HepG2 (cell line): ENCODE measurements around the gene GIMD1. TPM values are rescaled to one million over a fixed set of nuclear protein-coding genes. Genes with fewer than 3 reads are reported as not detected.
A peak's percentile ranks its signal among the peaks of the same experiment; 100 is the strongest.

ENCODE experiments used
- ATAC-seq: fragments of 200-7000 bp; cut with Tn5 transposase; 3 replicates; pipeline ENCODE4 v1.9.1; 2020; ENCODE audit warnings: mild to moderate bottlenecking, moderate library complexity
- BruUV-seq: library from RNA; stranded (reverse); fragments of 400-500 nt; replicated peaks from 2 replicates; lab custom pipeline; 2021; lab: Mats Ljungman, UMichigan
- CTCF ChIA-PET: fragments of 300-600 bp; formaldehyde crosslinking; extraction: SDS; loops from one replicate; lab custom pipeline; 2021; ENCODE audit warnings: low total read pairs, inconsistent platforms, low intra/inter-chr PET ratio; lab: Yijun Ruan, JAX
- POLR2A ChIA-PET: fragments of 350-600 bp; sonication (Branson Sonifier 250); formaldehyde crosslinking; loops from one replicate; lab custom pipeline; 2020; ENCODE audit warnings: antibody characterized with exemption, inconsistent platforms; lab: Yijun Ruan, JAX
- DNase-seq: peaks from one replicate; pipeline ENCODE4 v3.0.0-alpha.2; 2015; ENCODE audit warnings: low spot score
- FAIRE-seq: peaks from 3 replicates; lab custom pipeline; 2011; peaks lifted over from hg19 to GRCh38; lab: Jason Lieb, UNC
- H2AFZ ChIP-seq: one replicate; pipeline ENCODE4 v1.6.1; 2011; ENCODE audit warnings: low read length, inconsistent platforms
- H3K27ac ChIP-seq: fragments of 300-600 bp; 3 replicates; pipeline ENCODE4 v1.8.0; 2011; ENCODE audit warnings: mixed run types, mild to moderate bottlenecking, mixed read lengths, low read length, inconsistent platforms; ENCODE audit not compliant: insufficient read depth; ENCODE audit errors: extremely low read length
- H3K27me3 ChIP-seq, 2 experiments: fragments of 200-600 bp in 1 of 2; 2 replicates in 1 of 2; 3 replicates in 1 of 2; pipeline versions ENCODE4 v1.6.0 to v1.8.0; 2011; ENCODE audit warnings: low read length in 2 of 2, mild to moderate bottlenecking in 2 of 2, moderate library complexity in 2 of 2, inconsistent platforms in 1 of 2; ENCODE audit not compliant: insufficient read depth in 2 of 2, control insufficient read depth in 1 of 2
- H3K36me3 ChIP-seq, 2 experiments: fragments of 200-600 bp in 1 of 2; replicated peaks in 1 of 2; 2 replicates in 1 of 2; 3 replicates in 1 of 2; pipeline versions ENCODE4 v1.5.1 to v1.8.0; 2011; ENCODE audit warnings: low read length in 2 of 2, inconsistent platforms in 1 of 2; ENCODE audit not compliant: insufficient read depth in 2 of 2, control insufficient read depth in 1 of 2
- H3K4me1 ChIP-seq: 2 replicates; pipeline ENCODE4 v1.5.1; 2012; ENCODE audit warnings: low read length, inconsistent platforms; ENCODE audit not compliant: insufficient read depth
- H3K4me2 ChIP-seq: 2 replicates; pipeline ENCODE4 v1.6.0; 2011; ENCODE audit warnings: low read depth, low read length, inconsistent platforms
- H3K4me3 ChIP-seq, 3 experiments: fragments of 200-600 bp in 1 of 3; sonication (generic), shearing (Covaris generic) in 1 of 3; replicated peaks in 1 of 3; 2 replicates each; pipeline ENCODE4 v1.5.1; 2011 to 2016; ENCODE audit warnings: low read length in 3 of 3, inconsistent platforms in 2 of 3, low read depth in 2 of 3, mild to moderate bottlenecking in 2 of 3, control low read depth in 1 of 3, mixed read lengths in 1 of 3; ENCODE audit not compliant: insufficient read depth in 1 of 3
- H3K79me2 ChIP-seq: one replicate; pipeline ENCODE4 v1.6.1; 2011; ENCODE audit warnings: low read length, inconsistent platforms; ENCODE audit not compliant: insufficient read depth
- H3K9ac ChIP-seq: 2 replicates; pipeline ENCODE4 v1.6.0; 2011; ENCODE audit warnings: mild to moderate bottlenecking, low read depth, low read length, inconsistent platforms; ENCODE audit not compliant: insufficient read depth
- H3K9me3 ChIP-seq: 2 replicates; pipeline ENCODE4 v1.5.1; 2012; ENCODE audit warnings: mild to moderate bottlenecking, low read length
- H4K20me1 ChIP-seq: 2 replicates; pipeline ENCODE4 v1.6.0; 2011; ENCODE audit warnings: inconsistent platforms, mild to moderate bottlenecking, low read length, moderate library complexity; ENCODE audit not compliant: insufficient read depth
- MIER3 ChIP-seq: IDR thresholded peaks from 2 replicates; pipeline ENCODE4 v1.6.1; 2016; ENCODE audit warnings: missing compliant biosample characterization, borderline replicate concordance
- MXD4 ChIP-seq: IDR thresholded peaks from 2 replicates; pipeline ENCODE4 v1.6.1; 2016; ENCODE audit warnings: mild to moderate bottlenecking, missing biosample characterization, missing genetic modification reagents
- PCBP2 ChIP-seq: fragments of 200-400 bp; formaldehyde crosslinking; optimal IDR thresholded peaks from 2 replicates; pipeline ENCODE3; 2018; ENCODE audit warnings: low read length, low read depth; ENCODE audit not compliant: poor library complexity, severe bottlenecking
- RARA ChIP-seq: IDR thresholded peaks from 2 replicates; pipeline ENCODE4 v1.6.1; 2016; ENCODE audit warnings: missing genetic modification reagents, missing compliant biosample characterization
- SMARCC2 ChIP-seq: fragments of 450-650 bp; IDR thresholded peaks from 2 replicates; pipeline ENCODE4 v1.6.1; 2017; ENCODE audit warnings: antibody characterized with exemption, mild to moderate bottlenecking
- TCF7 ChIP-seq: sonication (generic); IDR thresholded peaks from 2 replicates; pipeline ENCODE4 v1.6.1; 2016; ENCODE audit warnings: antibody characterized with exemption, low read depth
- TEAD3 ChIP-seq: optimal IDR thresholded peaks from 2 replicates; pipeline ENCODE3; 2016; ENCODE audit warnings: borderline replicate concordance
- TRIM24 ChIP-seq: sonication (generic); formaldehyde crosslinking; IDR thresholded peaks from 2 replicates; pipeline ENCODE4 v1.8.0; 2022; ENCODE audit warnings: mild to moderate bottlenecking, missing genetic modification reagents
- ZNF367 ChIP-seq: sonication (generic); formaldehyde crosslinking; IDR thresholded peaks from 2 replicates; pipeline ENCODE4 v1.4.0; 2020; ENCODE audit warnings: missing genetic modification reagents, borderline replicate concordance
- ZNF709 ChIP-seq: sonication (generic); formaldehyde crosslinking; IDR thresholded peaks from 2 replicates; pipeline ENCODE4 v1.5.0; 2020; ENCODE audit warnings: mild to moderate bottlenecking, missing genetic modification reagents
- WGBS: methylation state at CpG from one replicate; pipeline ENCODE4 v1.1.6; 2017; ENCODE audit warnings: low lambda C conversion rate; 5-methylcytosine and 5-hydroxymethylcytosine counted together
- in situ Hi-C: cut with HindIII; loops from 2 replicates; pipeline ENCODE4 v1.10.0; 2017; ENCODE audit warnings: low pct_unique_long_range_greater_than_20kb; ENCODE audit not compliant: extremely low pct_ligation_motif_present
- intact Hi-C: fragments of 100-400 bp; cut with micrococcal nuclease; formaldehyde crosslinking; loops from one replicate; pipeline ENCODE4 v1.10.0; 2022; ENCODE audit not compliant: unreplicated experiment
- polyA plus RNA-seq, 8 experiments: library from polyadenylated mRNA; depleted of rRNA in 3 of 8; stranded (reverse) in 7 of 8; unstranded in 1 of 8; fragments of >200 nt; fragmentation: Illumina TruSeq in 4 of 8; extraction: Trizol in 4 of 8; gene quantifications; 2 replicates each; pipeline versions ENCODE4 v1.2.1 to v1.2.3, GENCODE V29; 2011 to 2016; ENCODE audit warnings: low read depth in 4 of 8, missing spikeins in 1 of 8, mixed read lengths in 1 of 8; ENCODE audit not compliant: insufficient read depth in 1 of 8
- total RNA-seq, 5 experiments: library from RNA; depleted of rRNA; stranded (reverse); fragments of >200 nt; fragmentation: Illumina TruSeq; extraction: Trizol; gene quantifications; 2 replicates each; pipeline ENCODE4 v1.2.3, GENCODE V29; 2016; ENCODE audit warnings: low read depth in 1 of 5
- TF ChIP-seq, protein P1 (sequence below): sonication (generic); formaldehyde crosslinking; IDR thresholded peaks from 2 replicates; pipeline ENCODE4 v1.8.0; 2023; ENCODE audit warnings: mild to moderate bottlenecking, missing genetic modification reagents
- TF ChIP-seq, protein P2 (sequence below): IDR thresholded peaks from 2 replicates; pipeline ENCODE4 v1.6.1; 2016; ENCODE audit warnings: mild to moderate bottlenecking
- TF ChIP-seq, protein P3 (sequence below): IDR thresholded peaks from 2 replicates; pipeline ENCODE4 v1.6.1; 2016; ENCODE audit warnings: low read depth, missing genetic modification reagents, missing compliant biosample characterization
- TF ChIP-seq, protein P4 (sequence below): sonication (generic); formaldehyde crosslinking; conservative IDR thresholded peaks from 2 replicates; pipeline ENCODE4 v1.8.0; 2022; ENCODE audit warnings: mild to moderate bottlenecking, moderate library complexity, missing genetic modification reagents

The GIMD1 gene
- total and polyA plus RNA-seq, 2 of the 13 experiments (the other 11 are each of a cell fraction or from before 2014, with no cell fraction given): not detected

DNA sequence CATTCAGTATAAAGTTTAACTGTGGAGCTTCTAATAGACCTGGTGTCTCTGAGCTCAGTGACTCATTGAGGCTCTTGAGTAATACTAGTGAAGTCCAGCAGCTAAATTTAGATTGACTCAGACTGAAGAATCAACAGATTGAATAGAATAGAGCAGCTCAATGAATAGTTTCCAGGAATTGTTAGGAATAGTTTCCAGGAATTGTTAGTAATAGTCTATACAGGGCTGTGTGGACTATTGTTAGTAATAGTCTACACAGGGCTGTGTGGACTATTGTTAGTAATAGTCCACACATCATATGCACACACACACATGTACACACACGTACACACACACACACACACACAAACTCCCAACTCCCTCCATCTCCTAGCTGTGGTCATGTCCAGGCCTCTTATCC is 3.0 kb downstream of the GIMD1 start (continued):
- TF ChIP-seq, protein P1, sequence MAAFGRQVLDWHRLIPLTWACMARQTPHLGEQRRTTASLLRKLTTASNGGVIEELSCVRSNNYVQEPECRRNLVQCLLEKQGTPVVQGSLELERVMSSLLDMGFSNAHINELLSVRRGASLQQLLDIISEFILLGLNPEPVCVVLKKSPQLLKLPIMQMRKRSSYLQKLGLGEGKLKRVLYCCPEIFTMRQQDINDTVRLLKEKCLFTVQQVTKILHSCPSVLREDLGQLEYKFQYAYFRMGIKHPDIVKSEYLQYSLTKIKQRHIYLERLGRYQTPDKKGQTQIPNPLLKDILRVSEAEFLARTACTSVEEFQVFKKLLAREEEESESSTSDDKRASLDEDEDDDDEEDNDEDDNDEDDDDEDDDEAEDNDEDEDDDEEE (CRISPR knock-in tag): no peak
- TF ChIP-seq, protein P2, sequence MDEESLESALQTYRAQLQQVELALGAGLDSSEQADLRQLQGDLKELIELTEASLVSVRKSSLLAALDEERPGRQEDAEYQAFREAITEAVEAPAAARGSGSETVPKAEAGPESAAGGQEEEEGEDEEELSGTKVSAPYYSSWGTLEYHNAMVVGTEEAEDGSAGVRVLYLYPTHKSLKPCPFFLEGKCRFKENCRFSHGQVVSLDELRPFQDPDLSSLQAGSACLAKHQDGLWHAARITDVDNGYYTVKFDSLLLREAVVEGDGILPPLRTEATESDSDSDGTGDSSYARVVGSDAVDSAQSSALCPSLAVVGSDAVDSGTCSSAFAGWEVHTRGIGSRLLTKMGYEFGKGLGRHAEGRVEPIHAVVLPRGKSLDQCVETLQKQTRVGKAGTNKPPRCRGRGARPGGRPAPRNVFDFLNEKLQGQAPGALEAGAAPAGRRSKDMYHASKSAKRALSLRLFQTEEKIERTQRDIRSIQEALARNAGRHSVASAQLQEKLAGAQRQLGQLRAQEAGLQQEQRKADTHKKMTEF (CRISPR knock-in tag): 0 out of 2 replicates have a peak, but pooled peaks have one; percentile 40
- TF ChIP-seq TCF7 (no peak), RARA (CRISPR knock-in tag) (peak; percentile 63)

DNA sequence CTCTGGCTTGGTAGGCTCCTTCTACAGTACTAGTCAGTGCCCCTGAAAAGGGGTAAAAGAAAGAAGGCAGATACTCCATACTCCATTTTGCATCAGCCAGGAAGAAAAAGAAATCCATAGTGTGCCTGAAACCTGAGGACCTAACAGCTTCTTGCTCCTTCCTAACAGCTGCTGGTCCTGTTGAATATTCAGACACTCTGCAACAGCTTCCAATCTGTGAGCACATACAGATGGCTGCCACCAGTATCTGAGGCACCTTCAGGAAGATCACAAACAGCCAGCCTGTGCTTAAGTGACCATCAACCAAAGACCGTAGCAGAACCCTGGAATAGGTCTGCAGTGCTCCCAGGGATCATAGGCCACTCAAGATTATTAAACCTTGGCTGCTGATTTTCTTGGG is 4.3 kb downstream of the GIMD1 start:
- H3K27ac ChIP-seq: no peak overlapping the region
- WGBS: 100% methylated on average over 1 of the region's 1 CpG
- FAIRE-seq (no peak), ATAC-seq (no peak), DNase-seq (no peak)
- H3K9me3 ChIP-seq: no peaks in the 10 kb centered on the region
- no peaks in the 10 kb centered on the region for H3K79me2 ChIP-seq
- no peaks in the 10 kb centered on the region for H3K27me3 ChIP-seq
- no TSS peak for BruUV-seq
- no peak overlapping the region for H3K9ac ChIP-seq
- H3K4me1 ChIP-seq: peaks cover 19% of the 10 kb centered on the region
- H4K20me1 ChIP-seq: no peaks in the 10 kb centered on the region
- TF ChIP-seq, protein P3, sequence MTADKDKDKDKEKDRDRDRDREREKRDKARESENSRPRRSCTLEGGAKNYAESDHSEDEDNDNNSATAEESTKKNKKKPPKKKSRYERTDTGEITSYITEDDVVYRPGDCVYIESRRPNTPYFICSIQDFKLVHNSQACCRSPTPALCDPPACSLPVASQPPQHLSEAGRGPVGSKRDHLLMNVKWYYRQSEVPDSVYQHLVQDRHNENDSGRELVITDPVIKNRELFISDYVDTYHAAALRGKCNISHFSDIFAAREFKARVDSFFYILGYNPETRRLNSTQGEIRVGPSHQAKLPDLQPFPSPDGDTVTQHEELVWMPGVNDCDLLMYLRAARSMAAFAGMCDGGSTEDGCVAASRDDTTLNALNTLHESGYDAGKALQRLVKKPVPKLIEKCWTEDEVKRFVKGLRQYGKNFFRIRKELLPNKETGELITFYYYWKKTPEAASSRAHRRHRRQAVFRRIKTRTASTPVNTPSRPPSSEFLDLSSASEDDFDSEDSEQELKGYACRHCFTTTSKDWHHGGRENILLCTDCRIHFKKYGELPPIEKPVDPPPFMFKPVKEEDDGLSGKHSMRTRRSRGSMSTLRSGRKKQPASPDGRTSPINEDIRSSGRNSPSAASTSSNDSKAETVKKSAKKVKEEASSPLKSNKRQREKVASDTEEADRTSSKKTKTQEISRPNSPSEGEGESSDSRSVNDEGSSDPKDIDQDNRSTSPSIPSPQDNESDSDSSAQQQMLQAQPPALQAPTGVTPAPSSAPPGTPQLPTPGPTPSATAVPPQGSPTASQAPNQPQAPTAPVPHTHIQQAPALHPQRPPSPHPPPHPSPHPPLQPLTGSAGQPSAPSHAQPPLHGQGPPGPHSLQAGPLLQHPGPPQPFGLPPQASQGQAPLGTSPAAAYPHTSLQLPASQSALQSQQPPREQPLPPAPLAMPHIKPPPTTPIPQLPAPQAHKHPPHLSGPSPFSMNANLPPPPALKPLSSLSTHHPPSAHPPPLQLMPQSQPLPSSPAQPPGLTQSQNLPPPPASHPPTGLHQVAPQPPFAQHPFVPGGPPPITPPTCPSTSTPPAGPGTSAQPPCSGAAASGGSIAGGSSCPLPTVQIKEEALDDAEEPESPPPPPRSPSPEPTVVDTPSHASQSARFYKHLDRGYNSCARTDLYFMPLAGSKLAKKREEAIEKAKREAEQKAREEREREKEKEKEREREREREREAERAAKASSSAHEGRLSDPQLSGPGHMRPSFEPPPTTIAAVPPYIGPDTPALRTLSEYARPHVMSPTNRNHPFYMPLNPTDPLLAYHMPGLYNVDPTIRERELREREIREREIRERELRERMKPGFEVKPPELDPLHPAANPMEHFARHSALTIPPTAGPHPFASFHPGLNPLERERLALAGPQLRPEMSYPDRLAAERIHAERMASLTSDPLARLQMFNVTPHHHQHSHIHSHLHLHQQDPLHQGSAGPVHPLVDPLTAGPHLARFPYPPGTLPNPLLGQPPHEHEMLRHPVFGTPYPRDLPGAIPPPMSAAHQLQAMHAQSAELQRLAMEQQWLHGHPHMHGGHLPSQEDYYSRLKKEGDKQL (CRISPR knock-in tag): no peak
- TF ChIP-seq ZNF367 (CRISPR knock-in tag) (no peak), MXD4 (CRISPR knock-in tag) (no peak), TRIM24 (CRISPR knock-in tag) (no peak), MIER3 (CRISPR knock-in tag) (no peak), ZNF709 (CRISPR knock-in tag) (no peak), SMARCC2 (no peak), PCBP2 (no peak), TEAD3 (CRISPR knock-in tag) (no peak)
- TF ChIP-seq, protein P4, sequence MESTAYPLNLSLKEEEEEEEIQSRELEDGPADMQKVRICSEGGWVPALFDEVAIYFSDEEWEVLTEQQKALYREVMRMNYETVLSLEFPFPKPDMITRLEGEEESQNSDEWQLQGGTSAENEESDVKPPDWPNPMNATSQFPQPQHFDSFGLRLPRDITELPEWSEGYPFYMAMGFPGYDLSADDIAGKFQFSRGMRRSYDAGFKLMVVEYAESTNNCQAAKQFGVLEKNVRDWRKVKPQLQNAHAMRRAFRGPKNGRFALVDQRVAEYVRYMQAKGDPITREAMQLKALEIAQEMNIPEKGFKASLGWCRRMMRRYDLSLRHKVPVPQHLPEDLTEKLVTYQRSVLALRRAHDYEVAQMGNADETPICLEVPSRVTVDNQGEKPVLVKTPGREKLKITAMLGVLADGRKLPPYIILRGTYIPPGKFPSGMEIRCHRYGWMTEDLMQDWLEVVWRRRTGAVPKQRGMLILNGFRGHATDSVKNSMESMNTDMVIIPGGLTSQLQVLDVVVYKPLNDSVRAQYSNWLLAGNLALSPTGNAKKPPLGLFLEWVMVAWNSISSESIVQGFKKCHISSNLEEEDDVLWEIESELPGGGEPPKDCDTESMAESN (CRISPR knock-in tag): no peak
- ChIA-PET POLR2A (interaction anchor here (1.8 kb wide), 1 partner anchor 100 kb away, joined by 5 read pairs; no protein-coding TSS in a partner anchor), CTCF (no interaction called here)
- H3K4me2 ChIP-seq: no peak overlapping the region
- in situ Hi-C loops: loop anchor here (25.0 kb wide), 1 partner anchor 448 kb away; no protein-coding TSS in a partner anchor
- H3K36me3 ChIP-seq: no peaks in the 10 kb centered on the region
- H3K4me3 ChIP-seq: no peak overlapping the region
- intact Hi-C loops: no loop called here
- no peak overlapping the region for H2AFZ ChIP-seq
